Islet precursor cell (in vitro differentiated cells): Measurements from ENCODE around the gene LTBR.
"Not testable (repeated sequence)": the region's sequence is repeated elsewhere in the genome, so short reads cannot be mapped to it uniquely, and the experiment has no call there.

Experiments
- DNase-seq: peaks from one replicate; pipeline ENCODE4 v3.0.0-alpha.2; 2018

Gene LTBR

DNA sequence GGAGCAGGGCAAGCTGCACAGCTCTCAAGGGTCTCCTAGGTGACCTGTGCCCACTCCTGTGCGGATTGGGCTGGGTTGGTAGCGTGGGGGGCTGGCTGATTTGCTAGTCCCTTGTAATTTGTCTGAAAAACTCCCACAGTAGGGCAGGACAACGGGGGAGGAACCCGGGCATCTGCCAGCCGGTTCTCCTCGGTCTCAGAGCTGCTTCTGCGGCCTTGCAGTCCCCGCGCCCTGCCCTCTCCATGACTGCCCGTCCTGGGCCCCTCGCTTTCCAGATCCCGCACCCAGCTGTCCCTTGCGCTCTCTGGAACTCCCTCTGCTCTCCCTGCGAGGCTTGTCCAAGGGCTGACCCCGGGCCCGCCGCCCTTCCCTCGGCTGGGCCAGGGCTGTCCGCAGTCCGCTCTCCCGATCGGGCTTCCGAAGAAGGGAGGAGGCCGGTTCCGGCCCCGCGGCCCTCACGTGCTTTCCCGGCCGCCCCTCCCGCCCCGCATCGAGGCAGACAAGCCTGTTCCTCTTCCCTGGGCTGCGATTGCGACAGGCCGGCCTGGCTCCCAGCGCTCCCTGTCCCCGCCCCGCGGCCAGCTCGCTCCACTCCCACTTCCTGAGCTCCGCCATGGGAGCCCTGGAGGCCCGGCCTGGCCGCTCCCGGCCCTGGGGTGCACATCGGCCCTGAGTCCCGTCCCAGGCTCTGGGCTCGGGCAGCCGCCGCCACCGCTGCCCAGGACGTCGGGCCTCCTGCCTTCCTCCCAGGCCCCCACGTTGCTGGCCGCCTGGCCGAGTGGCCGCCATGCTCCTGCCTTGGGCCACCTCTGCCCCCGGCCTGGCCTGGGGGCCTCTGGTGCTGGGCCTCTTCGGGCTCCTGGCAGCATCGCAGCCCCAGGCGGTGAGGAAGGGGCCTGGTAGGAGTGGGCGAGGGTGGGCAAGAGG is at the start of gene LTBR:
TSS of gene LTBR (plus strand) at position 591 of the 927 bp plus-strand sequence. CDS start at position 788, 197 bp downstream.
- peak; percentile 96 for DNase-seq

DNA sequence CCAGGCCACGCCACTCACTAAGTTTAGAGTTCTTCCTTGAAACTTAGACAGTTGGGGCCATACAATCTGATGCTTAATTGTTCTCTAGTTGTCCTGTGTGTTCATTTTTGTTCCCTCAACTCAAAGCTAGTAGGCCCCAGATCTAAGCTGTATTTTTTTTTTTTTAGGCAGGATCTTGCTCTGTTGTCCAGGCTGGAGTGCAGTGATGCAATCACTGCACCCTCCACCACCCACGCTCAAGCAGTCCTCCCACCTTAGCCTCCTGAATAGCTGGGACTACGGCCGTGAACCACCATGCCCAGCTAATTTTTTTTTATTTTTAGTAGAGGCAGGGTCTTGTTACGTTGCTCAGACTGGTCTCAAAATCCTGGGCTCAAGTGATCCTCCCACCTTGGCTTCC is 49.6 kb upstream of the LTBR start:
- no peak for DNase-seq

DNA sequence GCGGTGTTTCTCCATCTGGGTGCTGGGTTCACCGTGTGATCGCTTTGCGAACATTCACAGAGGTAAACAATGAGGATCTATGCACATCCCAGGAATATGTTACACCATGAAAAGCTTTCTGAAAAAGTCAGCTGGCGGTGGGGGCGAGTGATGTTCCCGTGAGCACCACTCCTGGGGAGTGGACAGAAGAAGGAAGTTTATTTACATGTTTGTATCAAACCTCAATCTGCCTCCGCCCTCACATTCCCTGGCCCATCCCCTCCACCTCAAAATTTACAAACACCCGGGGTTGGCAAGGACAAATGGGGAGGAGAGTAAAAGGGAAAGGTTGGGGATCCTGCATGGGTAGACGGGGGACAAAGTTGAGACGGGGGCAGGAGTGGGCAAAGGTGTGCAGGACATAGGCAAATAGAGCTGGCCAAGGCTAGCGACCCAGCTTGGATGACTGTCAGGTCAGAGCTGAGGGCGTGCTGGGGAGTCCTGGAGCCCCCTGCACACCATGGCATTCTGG is 49.0 kb upstream of the LTBR start:
- no peak for DNase-seq

GRCh38 chr12:6335451-6336078 is 48.4 kb upstream of the LTBR start:
- DNase-seq, result peak; percentile 90

DNA sequence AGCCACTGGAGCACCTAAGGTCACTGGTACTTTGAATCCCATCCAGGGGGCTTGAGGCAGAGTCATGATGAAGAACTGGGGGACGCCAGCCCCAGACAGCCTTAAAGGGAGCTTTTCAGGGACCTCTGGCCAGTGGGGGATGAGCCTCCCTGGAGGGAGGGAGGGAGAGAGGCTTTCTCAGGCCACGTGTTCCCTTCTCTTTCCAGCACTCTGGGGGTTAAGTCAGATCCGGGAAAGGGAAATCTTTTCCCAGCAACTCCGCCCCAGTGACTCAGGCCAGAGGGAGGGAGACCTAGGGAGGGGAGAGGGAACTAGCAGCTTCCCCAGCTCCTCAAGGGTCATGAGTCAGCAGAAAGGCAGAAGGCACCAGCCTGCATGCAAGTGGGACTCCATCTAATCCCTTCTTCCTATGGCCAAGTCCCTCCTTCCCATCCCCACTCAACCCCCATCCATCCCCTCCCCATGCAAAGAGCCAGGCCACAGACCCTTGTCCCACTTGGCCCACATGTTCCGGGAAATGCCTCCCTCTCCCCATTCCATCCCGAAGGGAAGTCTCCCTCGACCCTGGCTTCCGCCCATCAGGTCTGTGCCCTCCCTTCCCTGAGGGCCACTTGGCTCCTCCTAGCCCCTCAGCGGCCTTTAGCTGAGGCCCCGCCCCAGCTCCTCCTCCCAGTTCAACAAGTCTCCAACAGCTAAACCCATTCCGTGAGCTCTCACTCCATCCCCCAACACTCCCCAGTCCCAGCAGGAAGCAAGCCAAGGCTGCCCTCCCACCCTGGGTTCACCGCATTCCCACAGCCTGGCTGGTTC is 47.7 kb upstream of the LTBR start:
- peak; percentile 100 for DNase-seq

DNA sequence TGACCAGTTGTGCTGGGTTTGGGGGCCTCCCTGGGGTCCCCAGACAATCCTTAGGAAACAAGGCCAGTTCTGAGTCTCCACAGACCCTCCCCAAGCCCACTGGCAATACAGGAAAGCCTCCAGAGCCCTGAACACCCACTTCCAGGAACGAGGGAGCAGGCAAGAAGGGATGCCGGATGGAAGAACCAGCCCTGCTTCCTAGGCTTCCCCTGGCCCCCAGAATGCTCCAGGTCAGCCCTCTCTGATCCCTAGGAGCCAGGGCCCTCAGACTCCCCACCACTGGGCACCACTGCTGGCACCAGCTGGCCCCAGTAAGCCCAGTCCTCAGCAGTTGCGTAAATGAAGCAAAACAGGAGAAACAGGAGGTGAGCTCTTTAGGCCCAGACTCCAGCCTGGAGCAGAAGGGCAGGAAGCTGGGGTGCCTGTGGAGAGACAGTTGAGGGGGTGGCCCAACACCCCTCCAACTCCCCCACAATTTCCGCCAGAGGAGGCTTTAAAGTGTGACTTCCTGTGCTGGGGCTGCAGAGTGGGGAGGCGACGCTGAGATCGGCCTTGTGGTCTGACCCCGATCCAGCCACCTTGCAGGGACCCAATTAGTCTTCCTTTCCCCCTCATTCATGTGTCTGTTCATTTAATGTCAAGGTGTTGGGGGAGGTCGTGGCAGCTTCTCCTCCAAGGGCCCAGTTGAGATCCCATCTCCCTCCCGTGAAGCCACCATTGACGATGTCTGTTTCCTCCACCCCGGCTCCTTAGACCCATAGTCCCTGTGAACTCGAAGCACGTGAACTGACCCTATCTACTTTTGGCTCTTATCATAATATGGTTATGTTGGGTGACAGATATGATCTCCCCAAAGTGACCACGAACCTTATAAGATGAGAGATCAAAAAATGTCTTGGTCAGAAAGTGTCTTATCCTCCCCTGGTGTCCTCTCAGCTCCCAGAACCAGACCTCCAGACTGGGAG is 46.8 kb upstream of the LTBR start:
- DNase-seq, result no peak

DNA sequence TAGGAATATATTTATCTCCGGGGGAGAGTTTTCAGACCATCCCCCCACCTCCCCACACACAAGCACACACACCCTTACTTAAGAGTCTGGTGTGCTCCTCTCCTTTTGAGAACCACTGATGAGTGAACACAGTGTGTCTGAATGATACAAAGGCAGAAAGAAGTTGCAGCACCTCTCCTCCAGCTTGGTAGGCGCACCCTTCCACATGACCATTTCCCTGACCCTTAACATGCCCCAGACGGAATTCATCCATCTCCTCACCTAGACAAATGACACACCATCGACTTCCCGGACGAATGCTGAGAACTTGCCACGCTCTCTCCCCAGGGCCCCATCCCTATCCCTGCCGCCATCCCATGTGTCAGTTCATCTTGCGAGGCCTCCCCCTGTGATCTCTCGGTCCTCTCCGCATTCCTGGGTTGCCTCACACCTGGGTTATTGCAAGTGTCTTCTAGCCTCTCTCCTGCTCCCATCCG is 46.0 kb upstream of the LTBR start:
- no peak for DNase-seq

- not testable (repeated sequence) for DNase-seq
Measured at GRCh38 chr12:6338536-6338935, 45.4 kb upstream of the LTBR start.

DNA sequence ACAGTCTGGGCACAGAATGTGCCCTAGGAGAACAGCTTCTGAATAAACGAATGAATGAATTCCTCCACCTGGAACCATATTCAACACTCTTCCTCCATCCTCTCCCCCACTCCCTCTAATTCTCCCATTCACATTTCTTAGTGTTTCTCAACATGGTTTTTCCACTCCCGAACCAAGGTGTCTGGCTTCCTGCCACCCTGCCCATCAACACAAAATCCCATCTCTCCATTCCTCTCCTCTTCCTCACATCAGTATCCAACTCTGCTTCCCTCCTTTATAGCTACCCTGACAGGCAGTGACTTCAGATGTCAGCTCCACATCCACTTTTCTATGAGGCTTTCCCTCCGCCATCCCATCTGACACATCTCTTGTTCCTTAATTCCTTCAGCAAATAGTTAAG is 45.0 kb upstream of the LTBR start:
- no peak for DNase-seq

DNA sequence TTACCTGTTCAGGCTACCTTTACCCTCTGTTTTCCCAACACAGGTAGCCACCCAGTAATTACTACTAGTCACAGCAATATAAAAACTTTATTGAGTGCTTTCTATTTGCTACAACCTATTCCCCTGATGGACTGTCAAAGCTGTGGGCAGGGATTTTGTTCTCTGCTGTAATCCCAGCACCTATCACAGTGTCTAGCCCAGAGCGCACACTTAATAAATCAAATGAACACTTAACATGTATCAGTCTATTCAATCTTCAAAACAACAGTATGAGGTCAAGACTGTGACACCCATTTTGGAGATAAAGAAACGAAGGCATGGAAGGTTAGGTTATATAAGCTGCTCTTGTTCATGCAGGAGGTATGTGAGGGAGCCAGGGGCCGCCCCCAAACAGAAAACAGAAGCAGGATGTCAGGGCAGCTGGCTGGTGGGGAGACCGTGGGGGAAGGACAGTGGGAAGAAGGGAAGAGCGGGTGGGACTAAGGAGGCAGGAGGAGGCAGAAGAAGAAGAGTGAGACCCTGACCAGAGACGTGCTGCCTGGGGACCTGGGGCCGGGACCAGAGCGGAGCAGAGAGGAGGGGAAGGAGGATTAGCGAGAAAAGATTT is 43.8 kb upstream of the LTBR start:
- DNase-seq, result no peak

DNA sequence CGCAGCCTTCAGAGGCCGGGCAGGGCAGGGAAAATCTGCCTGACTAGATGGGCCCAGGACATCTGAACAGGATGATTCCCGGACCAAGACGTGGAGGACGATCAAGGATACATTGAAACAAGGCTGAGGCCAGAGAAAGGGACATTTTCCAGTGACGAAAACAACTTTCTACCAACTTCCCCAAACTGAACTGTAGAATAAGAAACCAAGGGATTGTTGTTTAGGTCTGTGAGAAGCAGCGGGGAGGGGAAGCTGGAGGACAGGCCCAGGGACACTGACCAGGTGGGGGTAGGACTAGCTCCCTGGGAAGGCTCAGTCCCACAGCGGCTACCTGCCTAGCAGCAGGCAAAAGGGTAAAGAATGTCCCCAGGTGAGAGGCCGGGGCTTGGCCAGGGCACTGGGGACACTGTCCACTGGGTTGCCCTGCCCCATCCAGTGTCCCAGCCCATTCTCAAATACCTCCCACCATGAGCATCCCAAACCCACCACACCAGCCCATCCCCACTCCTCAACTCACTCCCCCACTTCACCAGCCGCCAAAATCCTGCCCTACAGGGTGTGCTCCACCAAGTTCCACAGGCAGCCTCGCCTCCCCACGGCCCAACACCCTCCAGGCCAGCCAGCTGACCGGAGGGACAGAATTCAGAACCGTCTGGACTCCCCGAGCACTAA is 43.1 kb upstream of the LTBR start:
- no peak for DNase-seq

GRCh38 chr12:6341417-6342139 is 42.4 kb upstream of the LTBR start, which contains the start of gene TNFRSF1A:
TNFRSF1A (minus strand) TSS chr12:6342076; CDS start chr12:6341814, 262 bp downstream.
- DNase-seq, result peak; percentile 89

DNA sequence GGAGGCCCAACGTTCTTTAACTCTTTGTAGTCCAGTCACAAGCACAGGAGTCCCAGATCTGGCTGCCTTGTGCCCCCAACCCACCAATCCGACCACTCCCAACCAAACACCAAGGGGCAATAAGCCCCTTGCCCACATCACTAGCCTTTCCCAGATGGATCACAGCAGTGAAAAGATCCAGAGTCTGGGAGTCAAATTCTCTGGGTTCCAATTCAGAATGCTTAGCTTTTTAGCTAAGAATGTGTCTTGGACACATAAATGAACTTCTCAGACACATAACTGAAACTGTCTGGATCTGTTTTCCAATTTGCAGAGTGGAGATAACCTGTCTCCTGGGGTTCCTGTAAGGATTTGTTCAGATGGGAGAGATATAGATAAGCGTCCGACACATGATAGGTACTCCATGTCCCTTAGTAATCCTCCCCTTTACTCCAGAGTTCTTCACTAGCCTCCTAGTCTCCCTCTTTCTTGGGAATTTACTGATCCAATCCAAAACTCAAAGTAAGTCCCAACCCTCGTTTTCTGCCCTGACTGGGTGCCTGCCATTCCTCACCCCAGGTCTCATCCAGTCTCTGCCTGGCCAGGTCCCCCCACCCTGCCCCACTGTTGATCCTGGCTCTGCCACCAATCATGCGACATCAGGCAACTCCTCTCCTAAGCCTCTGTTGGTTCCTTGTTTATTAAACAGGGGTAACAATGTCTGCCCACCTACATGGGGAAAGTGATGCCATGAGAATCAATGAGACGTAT is 41.6 kb upstream of the LTBR start:
- DNase-seq, result no peak

DNA sequence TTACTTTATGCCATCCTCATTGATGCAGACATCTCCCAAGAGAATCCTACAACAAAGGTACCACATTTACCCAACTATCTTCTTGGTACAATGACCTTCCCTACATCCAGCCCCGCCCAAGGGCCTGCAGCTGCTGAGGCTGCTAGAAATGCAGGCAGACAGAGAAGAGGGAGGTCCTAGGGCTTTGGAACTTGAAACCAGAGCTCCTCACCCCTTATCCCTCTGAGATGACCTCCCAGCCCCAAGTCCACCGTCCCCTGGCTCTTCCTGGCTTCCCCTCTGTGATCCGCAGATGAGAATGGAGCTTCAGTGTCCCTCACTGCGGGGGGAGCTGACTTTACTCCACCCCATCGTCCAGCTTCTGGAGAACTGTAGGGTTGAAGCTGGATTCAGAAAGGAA is 40.4 kb upstream of the LTBR start:
- no peak for DNase-seq

DNA sequence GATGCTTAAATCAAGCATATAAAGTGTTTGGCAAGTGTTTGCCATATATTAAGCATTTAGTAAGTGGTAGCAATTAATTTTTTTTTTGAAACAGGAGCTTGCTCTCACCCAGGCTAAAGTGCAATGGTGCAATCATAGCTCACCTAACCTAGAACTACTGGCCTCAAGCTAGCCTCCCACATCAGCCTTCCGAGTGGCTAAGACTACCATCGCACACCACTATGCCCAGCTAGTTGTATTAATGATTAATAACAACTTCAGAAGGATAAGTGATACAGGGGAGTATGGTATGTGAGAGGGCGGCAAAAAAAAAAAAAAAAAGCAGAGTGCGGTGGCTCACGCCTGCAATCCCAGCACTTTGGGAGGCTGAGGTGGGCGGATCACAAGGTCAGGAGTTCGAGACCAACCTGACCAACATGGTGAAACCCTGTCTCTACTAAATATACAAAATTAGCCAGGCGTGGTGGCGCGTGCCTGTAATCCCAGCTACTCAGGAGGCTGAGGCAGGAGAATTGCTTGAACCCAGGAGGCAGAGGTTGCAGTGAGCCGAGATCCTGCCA is 39.8 kb upstream of the LTBR start:
- DNase-seq, result not testable (repeated sequence)

- DNase-seq, result peak; percentile 84
Measured at GRCh38 chr12:6345319-6346091, 38.5 kb upstream of the LTBR start.

GRCh38 chr12:6346235-6346832 is 37.6 kb upstream of the LTBR start:
- no peak for DNase-seq

GRCh38 chr12:6346942-6347341 is 37.0 kb upstream of the LTBR start:
- no peak for DNase-seq
